Measurements from ENCODE around the gene ABCG4.
"Not testable (repeated sequence)": the region's sequence is repeated elsewhere in the genome, so short reads cannot be mapped to it uniquely, and the experiment has no call there.

The ABCG4 gene

DNA sequence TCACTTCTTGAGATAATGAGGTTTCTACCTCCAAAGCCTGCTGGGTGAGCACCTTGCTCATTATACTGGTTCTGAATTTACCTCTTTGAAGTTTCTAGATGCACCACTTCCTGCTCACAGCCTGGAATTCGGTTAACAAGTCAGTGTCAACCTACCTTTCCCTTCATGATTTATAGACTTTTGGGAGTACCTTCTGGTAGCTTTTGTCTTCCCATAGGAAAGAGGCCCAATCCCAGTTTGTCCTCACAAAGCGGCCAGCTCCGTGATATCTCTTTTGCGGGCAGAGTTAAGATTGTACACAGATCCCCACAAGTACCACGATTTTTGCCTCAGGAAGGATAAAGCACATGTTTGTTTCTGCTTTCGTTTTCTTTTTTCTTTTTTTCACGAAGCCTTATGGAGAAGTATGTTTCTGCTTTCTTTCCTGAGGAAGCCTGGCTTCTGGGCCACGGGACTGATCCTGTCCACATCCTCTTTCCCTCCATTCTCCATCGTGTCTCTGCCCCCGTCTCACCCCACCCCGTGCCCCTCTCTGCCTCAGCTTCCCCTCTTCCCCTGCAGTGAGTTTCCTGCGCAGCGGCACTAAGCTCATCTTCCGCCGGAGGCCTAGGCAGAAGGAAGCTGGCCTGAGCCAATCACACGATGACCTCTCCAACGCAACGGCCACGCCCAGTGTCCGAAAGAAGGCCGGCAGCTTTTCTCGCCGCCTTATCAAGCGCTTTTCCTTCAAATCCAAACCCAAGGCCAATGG is 33.2 kb upstream of the ABCG4 start:
- no peak for DNase-seq (ENCODE audit: low read depth, low spot score)

- no peak for DNase-seq (ENCODE audit: low read depth, low spot score)
Measured at GRCh38 chr11:119116235-119116594, 32.6 kb upstream of the ABCG4 start.

GRCh38 chr11:119116601-119117000 is 32.3 kb upstream of the ABCG4 start:
- DNase-seq (ENCODE audit: low read depth, low spot score): no peak

- no peak for DNase-seq (ENCODE audit: low read depth, low spot score)
Measured at GRCh38 chr11:119117004-119117706, 31.7 kb upstream of the ABCG4 start.

DNA sequence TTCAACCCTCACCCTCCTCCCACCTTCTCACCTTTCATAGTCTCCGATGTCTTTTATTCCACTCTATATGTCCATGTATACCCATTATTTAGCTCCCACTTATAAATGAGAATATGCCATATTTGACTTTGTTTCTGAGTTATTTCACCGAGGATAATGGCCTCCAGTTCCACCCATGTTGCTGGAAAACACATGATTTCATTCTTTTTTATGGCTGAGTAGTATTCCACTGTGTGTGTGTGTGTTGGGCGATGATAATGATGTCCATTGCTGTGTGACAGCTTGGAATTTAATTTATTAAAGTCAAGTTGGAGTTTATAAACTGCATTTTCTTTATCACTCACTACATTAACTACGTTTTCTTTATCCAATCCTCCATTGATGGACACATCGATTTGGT is 30.6 kb upstream of the ABCG4 start:
- no peak for DNase-seq (ENCODE audit: low read depth, low spot score)

- DNase-seq (ENCODE audit: low read depth, low spot score): no peak
Measured at GRCh38 chr11:119118946-119119345, 29.9 kb upstream of the ABCG4 start.

GRCh38 chr11:119120639-119121007 is 28.2 kb upstream of the ABCG4 start:
- no peak for DNase-seq (ENCODE audit: low read depth, low spot score)

DNA sequence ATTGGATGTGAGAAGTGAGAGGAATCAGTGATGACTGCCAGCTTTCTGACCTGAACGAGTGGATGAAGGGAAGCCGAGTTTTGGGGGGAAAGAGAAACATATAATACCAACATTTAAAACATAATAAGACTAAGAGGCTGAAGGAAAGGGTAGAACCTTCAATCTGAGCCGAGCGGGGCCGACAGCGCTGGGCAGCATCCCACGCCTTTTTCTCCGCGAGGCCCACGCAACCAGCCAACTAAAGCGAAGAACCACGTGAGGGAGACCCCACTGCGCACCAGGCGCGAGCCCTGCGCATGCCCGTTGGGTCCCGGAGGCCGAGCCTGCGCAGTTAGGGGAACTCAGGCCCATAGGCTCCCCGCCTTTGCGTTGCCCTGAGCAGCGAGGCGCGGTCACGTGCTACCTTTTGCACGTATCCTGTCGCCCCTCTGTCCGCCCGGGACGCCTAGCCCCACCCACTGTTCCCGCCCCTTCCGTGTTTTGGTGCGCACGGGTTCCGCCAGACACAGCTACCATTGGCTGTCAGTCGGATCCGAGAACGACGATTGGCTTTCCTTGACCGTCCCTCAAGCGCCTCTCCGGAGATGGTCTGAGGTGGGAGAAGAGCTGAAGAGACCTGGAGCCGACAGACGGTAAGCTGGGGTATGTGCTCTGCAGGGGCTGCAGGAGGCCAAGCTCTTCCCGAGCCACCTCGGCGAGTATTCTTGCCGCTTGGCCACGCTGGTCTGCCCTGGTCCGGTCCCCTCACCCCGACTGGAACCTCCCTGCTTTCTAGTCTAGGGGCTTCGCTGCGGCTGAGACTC is 27.6 kb upstream of the ABCG4 start, which contains the start of gene HINFP:
Gene HINFP, plus strand, starts transcription at position 573 of the 803 bp plus-strand sequence. CDS start 5,365 bp downstream, outside the sequence.
- peak; percentile 100 for DNase-seq (ENCODE audit: low read depth, low spot score)

- no peak for DNase-seq (ENCODE audit: low read depth, low spot score)
Measured at GRCh38 chr11:119121811-119122124, 27.1 kb upstream of the ABCG4 start.

- no peak for DNase-seq (ENCODE audit: low read depth, low spot score)
Measured at GRCh38 chr11:119125821-119126220, 23.0 kb upstream of the ABCG4 start.

DNA sequence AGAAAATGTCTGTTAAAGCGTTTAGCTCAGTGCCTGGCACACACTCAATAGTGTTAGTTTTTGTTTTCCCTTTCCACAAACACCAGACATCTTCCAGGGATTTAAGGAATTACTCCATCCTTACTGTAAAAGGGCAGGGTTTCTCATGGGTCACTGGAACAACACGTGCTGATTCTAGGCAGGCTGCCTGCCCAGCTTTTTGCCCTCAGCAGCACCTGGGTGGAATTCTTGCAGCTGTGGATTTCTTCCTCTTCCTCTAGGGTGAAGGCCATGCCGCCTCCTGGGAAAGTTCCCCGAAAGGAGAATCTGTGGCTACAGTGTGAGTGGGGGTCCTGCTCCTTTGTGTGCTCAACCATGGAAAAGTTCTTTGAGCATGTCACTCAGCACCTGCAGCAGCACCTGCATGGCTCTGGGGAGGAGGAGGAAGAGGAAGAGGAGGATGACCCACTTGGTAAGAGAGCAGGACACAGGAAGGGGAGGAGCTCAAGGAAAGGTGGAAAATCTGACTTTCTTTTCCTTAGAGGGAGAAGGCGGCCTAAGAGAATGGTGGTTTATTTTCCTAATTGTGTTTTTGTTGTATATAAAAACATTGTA is 22.1 kb upstream of the ABCG4 start:
- no peak for DNase-seq (ENCODE audit: low read depth, low spot score)

DNA sequence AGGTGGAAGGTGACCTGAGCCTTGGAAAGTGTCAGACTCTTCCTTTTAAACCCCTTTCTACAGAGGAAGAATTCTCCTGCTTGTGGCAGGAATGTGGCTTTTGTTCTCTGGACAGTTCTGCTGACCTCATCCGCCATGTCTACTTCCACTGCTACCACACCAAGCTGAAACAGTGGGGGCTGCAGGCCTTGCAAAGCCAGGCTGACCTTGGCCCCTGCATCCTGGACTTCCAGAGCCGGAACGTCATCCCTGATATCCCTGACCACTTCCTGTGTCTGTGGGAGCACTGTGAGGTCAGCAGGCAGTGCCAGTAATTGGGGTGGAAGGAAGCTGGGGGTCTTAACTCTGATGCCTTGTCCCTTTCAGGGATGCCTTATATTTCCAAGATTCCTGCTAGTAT is 18.2 kb upstream of the ABCG4 start:
- no peak for DNase-seq (ENCODE audit: low read depth, low spot score)

GRCh38 chr11:119134389-119134978 is 14.4 kb upstream of the ABCG4 start:
- DNase-seq (ENCODE audit: low read depth, low spot score): peak; percentile 12

GRCh38 chr11:119139276-119139675 is 9.6 kb upstream of the ABCG4 start:
- not testable (repeated sequence) for DNase-seq (ENCODE audit: low read depth, low spot score)

DNA sequence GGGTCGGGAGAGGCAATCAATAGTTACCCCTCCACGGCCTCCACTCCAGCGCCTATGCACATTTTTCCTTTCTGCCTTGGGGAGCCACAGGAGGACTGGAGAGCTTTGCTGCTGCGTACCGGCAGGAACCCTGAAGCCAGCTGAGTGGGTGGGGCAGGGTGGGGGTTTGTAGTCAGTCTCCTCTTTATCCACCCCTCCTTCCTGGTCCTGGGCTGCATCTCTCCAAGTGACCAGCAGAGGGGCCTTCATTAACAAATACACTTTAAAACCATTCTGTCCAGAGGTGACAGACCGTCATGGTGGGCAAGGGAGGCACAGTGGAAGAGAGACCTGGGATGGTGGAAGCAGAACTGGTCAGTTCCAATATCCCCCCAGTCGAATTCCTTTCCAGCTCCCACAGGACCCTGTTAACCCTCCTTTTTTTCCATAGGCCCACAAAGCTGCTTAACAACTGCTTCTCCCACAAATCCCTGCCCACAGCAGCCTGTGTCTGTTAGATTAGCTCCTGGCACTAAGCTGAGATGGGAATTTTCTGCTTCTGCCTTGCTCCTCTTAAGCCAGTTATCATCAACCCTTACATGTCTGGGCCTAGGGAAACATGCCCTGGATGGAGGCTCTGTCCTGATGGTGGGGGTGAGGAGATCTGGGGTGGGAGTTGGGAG is 3.9 kb upstream of the ABCG4 start:
- DNase-seq (ENCODE audit: low read depth, low spot score): peak; percentile 85

DNA sequence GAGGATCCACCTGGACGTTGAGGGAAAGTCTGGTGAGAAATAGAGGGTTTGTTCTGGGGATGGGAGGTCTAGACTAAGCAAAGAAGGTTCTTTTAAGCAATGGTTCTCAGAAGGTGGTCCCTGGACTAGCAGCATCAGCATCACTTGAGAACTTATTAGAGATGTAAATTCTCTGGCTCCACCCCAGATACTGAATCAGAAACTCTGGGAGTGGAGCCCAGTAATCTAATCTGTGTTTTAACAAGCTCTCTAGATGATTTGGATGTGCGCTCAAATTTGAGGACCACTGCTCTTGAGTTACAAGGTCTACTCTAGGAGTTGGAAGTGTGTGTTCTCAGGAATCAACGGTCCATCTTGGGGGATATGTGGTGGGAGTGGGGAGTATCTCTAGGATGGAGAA is 3.3 kb upstream of the ABCG4 start:
- DNase-seq (ENCODE audit: low read depth, low spot score): no peak

GRCh38 chr11:119147604-119148333 is 1.1 kb upstream of the ABCG4 start:
- peak; percentile 41 for DNase-seq (ENCODE audit: low read depth, low spot score)

GRCh38 chr11:119148720-119149017 is 183 bp upstream of the ABCG4 start:
- no peak for DNase-seq (ENCODE audit: low read depth, low spot score)

DNA sequence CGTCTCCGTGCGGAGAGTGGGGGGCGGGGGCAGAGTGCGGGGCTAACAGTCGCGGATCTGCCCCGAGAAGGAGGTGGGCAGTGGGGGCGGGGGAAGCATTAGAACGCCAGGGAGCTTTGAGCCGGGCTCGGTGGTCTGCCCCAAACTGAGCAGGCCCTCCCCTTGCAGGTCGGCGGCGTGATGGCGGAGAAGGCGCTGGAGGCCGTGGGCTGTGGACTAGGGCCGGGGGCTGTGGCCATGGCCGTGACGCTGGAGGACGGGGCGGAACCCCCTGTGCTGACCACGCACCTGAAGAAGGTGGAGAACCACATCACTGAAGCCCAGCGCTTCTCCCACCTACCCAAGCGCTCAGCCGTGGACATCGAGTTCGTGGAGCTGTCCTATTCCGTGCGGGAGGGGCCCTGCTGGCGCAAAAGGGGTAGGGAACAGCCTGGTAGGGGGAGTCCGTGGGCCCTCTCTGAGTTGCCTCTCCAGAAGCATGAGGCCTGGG is 979 bp downstream of the ABCG4 start:
- DNase-seq (ENCODE audit: low read depth, low spot score): no peak

DNA sequence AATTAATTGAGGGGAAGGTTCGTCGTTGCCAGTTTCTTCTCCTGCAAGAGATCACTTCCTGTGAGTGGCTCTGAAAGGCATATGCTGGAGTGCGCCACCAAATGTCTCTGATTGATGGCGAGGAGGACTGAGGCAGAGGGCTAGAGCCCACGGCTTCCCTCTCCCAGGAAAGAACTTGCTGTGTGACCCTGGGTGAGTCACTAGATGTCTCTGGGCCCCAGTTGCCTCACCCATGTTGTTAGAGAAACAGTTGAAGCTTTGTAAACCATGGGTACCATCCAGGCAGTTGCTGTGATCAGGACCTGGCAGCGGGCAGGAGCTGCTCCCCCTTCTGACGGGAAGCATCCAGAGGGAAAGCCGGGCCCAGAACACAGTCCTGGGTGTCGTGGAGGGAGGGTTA is 3.2 kb downstream of the ABCG4 start:
- DNase-seq (ENCODE audit: low read depth, low spot score): no peak

DNA sequence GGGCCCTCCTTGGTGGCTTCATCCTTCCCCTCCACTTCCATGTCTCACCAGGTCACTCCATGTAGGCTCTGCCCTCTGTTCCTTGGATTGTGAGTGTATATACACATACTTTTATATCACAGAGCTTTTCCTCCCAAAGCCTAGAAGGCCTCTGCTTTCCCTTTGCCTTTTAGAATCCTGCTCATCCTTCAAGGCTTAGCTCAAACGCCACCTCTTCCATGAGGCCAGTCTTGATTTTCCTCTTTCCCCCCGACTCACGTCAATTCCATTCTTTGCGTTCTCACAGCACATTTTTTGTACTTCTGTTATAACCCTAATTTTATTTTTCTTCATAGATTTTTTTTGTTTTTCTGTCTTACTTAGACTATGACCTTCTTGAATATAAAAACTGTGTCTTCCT is 3.8 kb downstream of the ABCG4 start:
- no peak for DNase-seq (ENCODE audit: low read depth, low spot score)

Measured in ELF-1 (cell line).